WTC11 (cell line): ENCODE data around the gene CEP170B. TPM values are rescaled to one million over a fixed set of nuclear protein-coding genes. Genes with fewer than 3 reads are reported as not detected.

ENCODE experiments used
- ATAC-seq: fragments of 200-7000 bp; cut with Tn5 transposase; 2 replicates; pipeline ENCODE4 v1.10.0; 2021; ENCODE audit warnings: mild to moderate bottlenecking, moderate library complexity
- CTCF ChIA-PET: fragments of 300-600 bp; sonication (Branson Sonifier 250); formaldehyde crosslinking; loops from one replicate; lab custom pipeline; 2021; ENCODE audit warnings: antibody characterized with exemption; lab: Charles Lee
- POLR2A ChIA-PET: fragments of 350-600 bp; sonication (Branson Sonifier 250); formaldehyde crosslinking; loops from one replicate; lab custom pipeline; 2021; ENCODE audit warnings: antibody characterized with exemption; lab: Charles Lee
- DNase-seq: peaks from one replicate; pipeline ENCODE4 v3.0.0; 2021; ENCODE audit warnings: low spot score
- H3K27ac Mint-ChIP-seq: 2 replicates; pipeline ENCODE4 v1.8.0; 2021; ENCODE audit warnings: mixed read lengths
- H3K27me3 Mint-ChIP-seq: 2 replicates; pipeline ENCODE4 v1.8.0; 2021; ENCODE audit warnings: low read depth, mild to moderate bottlenecking, moderate library complexity, mixed read lengths
- H3K36me3 Mint-ChIP-seq: 2 replicates; pipeline ENCODE4 v1.8.0; 2021; ENCODE audit warnings: mixed read lengths
- H3K4me1 Mint-ChIP-seq: 2 replicates; pipeline ENCODE4 v1.8.0; 2022; ENCODE audit warnings: mixed read lengths
- H3K4me3 Mint-ChIP-seq: 2 replicates; pipeline ENCODE4 v1.8.0; 2021; ENCODE audit warnings: mild to moderate bottlenecking, moderate library complexity, mixed read lengths
- H3K9me3 Mint-ChIP-seq: 2 replicates; pipeline ENCODE4 v1.8.0; 2021; ENCODE audit warnings: mixed read lengths
- CREM ChIP-seq: sonication (generic); formaldehyde crosslinking; IDR thresholded peaks from 2 replicates; pipeline ENCODE4 v1.8.1; 2022; ENCODE audit warnings: mild to moderate bottlenecking, missing genetic modification reagents, moderate library complexity
- ELF4 ChIP-seq: sonication (generic); formaldehyde crosslinking; IDR thresholded peaks from 2 replicates; pipeline ENCODE4 v1.8.1; 2022; ENCODE audit warnings: low read depth, mild to moderate bottlenecking, moderate library complexity, missing genetic modification reagents
- EMX1 ChIP-seq: fragments of 250-450 bp; sonication (Bioruptor Pico); IDR thresholded peaks from 2 replicates; pipeline ENCODE4 v1.8.0; 2021; ENCODE audit warnings: mild to moderate bottlenecking
- ETV6 ChIP-seq: sonication (generic); formaldehyde crosslinking; IDR thresholded peaks from 2 replicates; pipeline ENCODE4 v1.8.1; 2022; ENCODE audit warnings: mild to moderate bottlenecking, missing genetic modification reagents
- GTF2I ChIP-seq: fragments of 250-450 bp; sonication (Bioruptor Pico); conservative IDR thresholded peaks from 2 replicates; pipeline ENCODE4 v1.4.0; 2021; ENCODE audit warnings: mild to moderate bottlenecking
- JUN ChIP-seq: sonication (generic); formaldehyde crosslinking; IDR thresholded peaks from 2 replicates; pipeline ENCODE4 v1.8.0; 2023; ENCODE audit warnings: mild to moderate bottlenecking, missing genetic modification reagents
- KAT7 ChIP-seq: sonication (generic); formaldehyde crosslinking; IDR thresholded peaks from 2 replicates; pipeline ENCODE4 v1.8.1; 2023; ENCODE audit warnings: missing genetic modification reagents, mild to moderate bottlenecking, borderline replicate concordance
- SOX15 ChIP-seq: fragments of 250-450 bp; sonication (Bioruptor Pico); IDR thresholded peaks from 2 replicates; pipeline ENCODE4 v1.9.0; 2021; ENCODE audit warnings: mild to moderate bottlenecking
- TEAD1 ChIP-seq: sonication (generic); formaldehyde crosslinking; IDR thresholded peaks from 2 replicates; pipeline ENCODE4 v1.8.0; 2022; ENCODE audit warnings: mild to moderate bottlenecking, missing genetic modification reagents
- TP53 ChIP-seq: sonication (generic); formaldehyde crosslinking; IDR thresholded peaks from 2 replicates; pipeline ENCODE4 v1.8.1; 2023; ENCODE audit warnings: mild to moderate bottlenecking, missing genetic modification reagents
- ZNF121 ChIP-seq: sonication (generic); formaldehyde crosslinking; IDR thresholded peaks from 2 replicates; pipeline ENCODE4 v1.8.0; 2023; ENCODE audit warnings: missing genetic modification reagents
- ZNF671 ChIP-seq: fragments of 250-450 bp; sonication (Bioruptor Pico); IDR thresholded peaks from 2 replicates; pipeline ENCODE4 v1.8.0; 2021; ENCODE audit warnings: mild to moderate bottlenecking
- total RNA-seq: library from RNA; stranded (reverse); gene quantifications from 3 replicates; pipeline ENCODE4 v1.2.3, GENCODE V29; 2021
- TF ChIP-seq, protein P1 (sequence below): fragments of 250-450 bp; sonication (Bioruptor Pico); IDR thresholded peaks from 2 replicates; pipeline ENCODE4 v1.9.0; 2021; ENCODE audit warnings: moderate library complexity, mild to moderate bottlenecking, inconsistent platforms, borderline replicate concordance
- TF ChIP-seq, protein P2 (sequence below): sonication (generic); formaldehyde crosslinking; IDR thresholded peaks from 2 replicates; pipeline ENCODE4 v1.8.1; 2023; ENCODE audit warnings: mild to moderate bottlenecking, missing genetic modification reagents
- TF ChIP-seq, protein P3 (sequence below): sonication (generic); formaldehyde crosslinking; IDR thresholded peaks from 2 replicates; pipeline ENCODE4 v1.8.1; 2022; ENCODE audit warnings: mild to moderate bottlenecking, missing genetic modification reagents, moderate library complexity, borderline replicate concordance
- TF ChIP-seq, protein P4 (sequence below): sonication (generic); formaldehyde crosslinking; IDR thresholded peaks from 2 replicates; pipeline ENCODE4 v1.8.0; 2023; ENCODE audit warnings: mild to moderate bottlenecking, missing genetic modification reagents

The CEP170B gene
- total RNA-seq, 1 experiment from 2014 or later = 47.0 TPM

DNA sequence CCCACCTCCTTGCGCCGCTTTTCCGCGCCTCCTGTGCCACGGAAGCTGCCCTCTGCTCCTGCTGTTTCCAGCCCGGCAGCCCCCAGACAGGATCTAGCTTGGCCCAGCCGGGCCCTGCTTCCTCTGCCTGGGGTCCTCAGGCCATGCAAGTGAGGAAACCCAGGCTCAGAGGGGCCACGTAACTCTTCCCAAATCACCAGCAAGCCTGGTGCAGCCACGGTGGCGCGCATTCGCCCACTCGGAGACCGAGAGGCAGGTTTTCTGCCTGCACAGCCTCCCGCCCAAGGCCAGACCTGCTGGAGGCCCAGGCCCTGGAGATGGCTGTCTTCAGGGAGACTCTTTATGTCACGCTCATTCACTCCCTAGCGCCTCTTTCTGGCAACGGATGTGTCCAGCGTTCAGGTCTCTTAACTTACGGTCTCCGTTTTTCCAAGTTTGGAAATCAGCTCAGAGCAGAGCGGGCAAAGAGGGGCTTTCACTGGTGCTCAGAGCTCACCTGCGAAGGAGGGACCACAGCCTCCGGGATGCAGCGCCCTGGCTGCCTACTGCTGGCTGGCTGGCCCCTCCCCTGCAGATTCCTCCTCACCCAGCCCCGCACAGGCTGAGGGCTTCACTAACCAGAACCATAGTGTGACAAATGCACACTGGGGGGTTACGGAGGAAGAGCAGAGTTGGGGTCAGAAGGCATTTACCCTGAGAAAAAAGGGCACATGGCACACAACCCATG is 20.6 kb upstream of the CEP170B start:
- 0 out of 2 replicates have a peak, but pooled peaks cover 3% of the 10 kb centered on the region for H3K9me3 Mint-ChIP-seq
- peaks cover 5% of the 10 kb centered on the region for H3K36me3 Mint-ChIP-seq
- CTCF ChIA-PET = interaction anchor here (0.6 to 8.3 kb wide), 7 partner anchors 12 to 201 kb away, joined by 3 to 68 read pairs (median 5); no protein-coding TSS in a partner anchor
- TF ChIP-seq ETV6 (CRISPR knock-in tag) (0 out of 2 replicates have a peak, but pooled peaks have one; percentile 12), CREM (CRISPR knock-in tag) (0 out of 2 replicates have a peak, but pooled peaks have one; percentile 65), TEAD1 (no peak), ZNF121 (peak; percentile 82; the same call in 1 of the 2 replicates)
- DNase-seq = peak; percentile 41
- H3K4me1 Mint-ChIP-seq = peaks cover 13% of the 10 kb centered on the region
- peaks cover 70% of the 10 kb centered on the region for H3K27me3 Mint-ChIP-seq
- H3K4me3 Mint-ChIP-seq = peak overlapping the region; percentile 75
- ATAC-seq = peak; percentile 60
- peak overlapping the region; percentile 68 for H3K27ac Mint-ChIP-seq
- POLR2A ChIA-PET = interaction anchor here (1.5 to 2.7 kb wide), 2 partner anchors 18 to 20 kb away, joined by 5 to 7 read pairs; no protein-coding TSS in a partner anchor

DNA sequence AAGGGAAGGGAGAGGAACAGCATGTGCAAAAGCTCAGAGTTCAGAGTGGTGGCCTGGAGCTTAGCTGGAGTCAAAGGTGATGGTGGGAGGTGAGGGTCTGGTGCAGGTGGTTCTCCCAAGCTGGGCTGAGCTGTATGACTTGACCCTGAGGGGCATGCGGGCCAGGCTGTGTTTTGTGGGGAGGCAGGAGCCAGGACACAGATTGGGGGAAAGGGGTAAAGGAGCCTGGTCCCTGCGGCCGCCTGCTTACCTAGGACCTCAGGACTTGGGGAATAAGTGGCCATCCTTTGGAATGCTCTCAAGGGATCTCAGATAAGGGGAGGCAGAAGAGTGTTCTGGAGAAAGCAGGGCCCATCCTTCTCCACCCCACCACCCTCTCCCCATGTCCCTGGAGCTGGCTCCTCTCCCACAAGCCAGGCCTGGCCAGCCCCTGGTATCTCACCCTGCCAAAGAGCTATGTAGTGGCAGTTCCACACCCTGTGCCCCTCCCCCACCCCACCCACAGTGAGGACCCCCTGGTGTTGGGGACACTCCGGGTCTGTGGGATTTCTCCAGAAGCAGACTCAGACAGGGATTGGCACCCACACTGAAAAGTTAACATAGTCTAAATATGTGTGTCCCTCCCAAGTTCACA is 19.9 kb upstream of the CEP170B start:
- no peak for TF ChIP-seq EMX1 (CRISPR knock-in tag)
- no peak for TF ChIP-seq CREM (CRISPR knock-in tag)
- no peak for TF ChIP-seq ELF4 (CRISPR knock-in tag)
- no peak for TF ChIP-seq ZNF671
- TF ChIP-seq, protein P1, sequence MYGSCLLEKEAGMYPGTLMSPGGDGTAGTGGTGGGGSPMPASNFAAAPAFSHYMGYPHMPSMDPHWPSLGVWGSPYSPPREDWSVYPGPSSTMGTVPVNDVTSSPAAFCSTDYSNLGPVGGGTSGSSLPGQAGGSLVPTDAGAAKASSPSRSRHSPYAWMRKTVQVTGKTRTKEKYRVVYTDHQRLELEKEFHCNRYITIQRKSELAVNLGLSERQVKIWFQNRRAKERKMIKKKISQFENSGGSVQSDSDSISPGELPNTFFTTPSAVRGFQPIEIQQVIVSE (CRISPR knock-in tag) = no peak
- TF ChIP-seq, protein P2, sequence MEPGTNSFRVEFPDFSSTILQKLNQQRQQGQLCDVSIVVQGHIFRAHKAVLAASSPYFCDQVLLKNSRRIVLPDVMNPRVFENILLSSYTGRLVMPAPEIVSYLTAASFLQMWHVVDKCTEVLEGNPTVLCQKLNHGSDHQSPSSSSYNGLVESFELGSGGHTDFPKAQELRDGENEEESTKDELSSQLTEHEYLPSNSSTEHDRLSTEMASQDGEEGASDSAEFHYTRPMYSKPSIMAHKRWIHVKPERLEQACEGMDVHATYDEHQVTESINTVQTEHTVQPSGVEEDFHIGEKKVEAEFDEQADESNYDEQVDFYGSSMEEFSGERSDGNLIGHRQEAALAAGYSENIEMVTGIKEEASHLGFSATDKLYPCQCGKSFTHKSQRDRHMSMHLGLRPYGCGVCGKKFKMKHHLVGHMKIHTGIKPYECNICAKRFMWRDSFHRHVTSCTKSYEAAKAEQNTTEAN = no peak
- no peak for TF ChIP-seq SOX15 (CRISPR knock-in tag)
- no peak for TF ChIP-seq TP53 (CRISPR knock-in tag)
- TF ChIP-seq, protein P3, sequence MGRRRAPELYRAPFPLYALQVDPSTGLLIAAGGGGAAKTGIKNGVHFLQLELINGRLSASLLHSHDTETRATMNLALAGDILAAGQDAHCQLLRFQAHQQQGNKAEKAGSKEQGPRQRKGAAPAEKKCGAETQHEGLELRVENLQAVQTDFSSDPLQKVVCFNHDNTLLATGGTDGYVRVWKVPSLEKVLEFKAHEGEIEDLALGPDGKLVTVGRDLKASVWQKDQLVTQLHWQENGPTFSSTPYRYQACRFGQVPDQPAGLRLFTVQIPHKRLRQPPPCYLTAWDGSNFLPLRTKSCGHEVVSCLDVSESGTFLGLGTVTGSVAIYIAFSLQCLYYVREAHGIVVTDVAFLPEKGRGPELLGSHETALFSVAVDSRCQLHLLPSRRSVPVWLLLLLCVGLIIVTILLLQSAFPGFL (CRISPR knock-in tag) = no peak
- no peak for TF ChIP-seq KAT7 (CRISPR knock-in tag)
- TF ChIP-seq GTF2I = no peak
- TF ChIP-seq JUN (CRISPR knock-in tag) = no peak
- TF ChIP-seq, protein P4, sequence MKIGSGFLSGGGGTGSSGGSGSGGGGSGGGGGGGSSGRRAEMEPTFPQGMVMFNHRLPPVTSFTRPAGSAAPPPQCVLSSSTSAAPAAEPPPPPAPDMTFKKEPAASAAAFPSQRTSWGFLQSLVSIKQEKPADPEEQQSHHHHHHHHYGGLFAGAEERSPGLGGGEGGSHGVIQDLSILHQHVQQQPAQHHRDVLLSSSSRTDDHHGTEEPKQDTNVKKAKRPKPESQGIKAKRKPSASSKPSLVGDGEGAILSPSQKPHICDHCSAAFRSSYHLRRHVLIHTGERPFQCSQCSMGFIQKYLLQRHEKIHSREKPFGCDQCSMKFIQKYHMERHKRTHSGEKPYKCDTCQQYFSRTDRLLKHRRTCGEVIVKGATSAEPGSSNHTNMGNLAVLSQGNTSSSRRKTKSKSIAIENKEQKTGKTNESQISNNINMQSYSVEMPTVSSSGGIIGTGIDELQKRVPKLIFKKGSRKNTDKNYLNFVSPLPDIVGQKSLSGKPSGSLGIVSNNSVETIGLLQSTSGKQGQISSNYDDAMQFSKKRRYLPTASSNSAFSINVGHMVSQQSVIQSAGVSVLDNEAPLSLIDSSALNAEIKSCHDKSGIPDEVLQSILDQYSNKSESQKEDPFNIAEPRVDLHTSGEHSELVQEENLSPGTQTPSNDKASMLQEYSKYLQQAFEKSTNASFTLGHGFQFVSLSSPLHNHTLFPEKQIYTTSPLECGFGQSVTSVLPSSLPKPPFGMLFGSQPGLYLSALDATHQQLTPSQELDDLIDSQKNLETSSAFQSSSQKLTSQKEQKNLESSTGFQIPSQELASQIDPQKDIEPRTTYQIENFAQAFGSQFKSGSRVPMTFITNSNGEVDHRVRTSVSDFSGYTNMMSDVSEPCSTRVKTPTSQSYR (CRISPR knock-in tag) = no peak
- Mint-ChIP-seq H3K36me3 (peaks cover 5% of the 10 kb centered on the region), H3K9me3 (0 out of 2 replicates have a peak, but pooled peaks cover 3% of the 10 kb centered on the region), H3K4me1 (peaks cover 13% of the 10 kb centered on the region), H3K27ac (no peak overlapping the region), H3K4me3 (0 out of 2 replicates have a peak overlapping the region, but pooled peaks have one; percentile 75), H3K27me3 (peaks cover 63% of the 10 kb centered on the region)
- CTCF ChIA-PET = interaction anchor here (0.6 to 8.3 kb wide), 6 partner anchors 11 to 88 kb away, joined by 3 to 68 read pairs (median 6); no protein-coding TSS in a partner anchor
- no peak for ATAC-seq
- POLR2A ChIA-PET = interaction anchor here (2.7 kb wide), 1 partner anchor 19 kb away, joined by 7 read pairs; no protein-coding TSS in a partner anchor
- DNase-seq = no peak
